GM21825 (cell line): Measurements from ENCODE around the gene LOC128125822.

Source experiments
- ATAC-seq: cut with Tn5 transposase; IDR thresholded peaks from one replicate; pipeline ENCODE4 v1.9.1; 2021; ENCODE audit warnings: mild to moderate bottlenecking, moderate library complexity; ENCODE audit not compliant: unreplicated experiment

LOC128125822 gene

DNA sequence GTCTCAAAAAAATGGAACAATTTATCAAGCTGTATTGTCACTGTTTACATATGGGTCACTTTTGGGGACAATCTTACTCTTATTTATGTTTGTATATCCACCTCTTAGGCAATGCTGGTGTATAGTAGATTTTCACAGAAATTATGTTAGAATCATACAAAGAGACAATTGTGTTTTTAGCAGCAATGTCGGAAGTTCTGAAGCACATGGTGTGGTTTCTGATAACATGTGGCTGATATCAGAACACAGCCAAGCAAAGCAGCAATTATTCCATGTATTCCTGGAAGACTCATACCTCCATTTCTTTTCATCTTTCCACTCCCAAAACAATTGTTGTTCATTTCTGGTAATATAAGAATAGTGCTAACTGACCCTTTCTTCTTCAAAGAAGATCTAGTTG, 17.5 kb upstream of the LOC128125822 start:
- ATAC-seq = no peak

DNA sequence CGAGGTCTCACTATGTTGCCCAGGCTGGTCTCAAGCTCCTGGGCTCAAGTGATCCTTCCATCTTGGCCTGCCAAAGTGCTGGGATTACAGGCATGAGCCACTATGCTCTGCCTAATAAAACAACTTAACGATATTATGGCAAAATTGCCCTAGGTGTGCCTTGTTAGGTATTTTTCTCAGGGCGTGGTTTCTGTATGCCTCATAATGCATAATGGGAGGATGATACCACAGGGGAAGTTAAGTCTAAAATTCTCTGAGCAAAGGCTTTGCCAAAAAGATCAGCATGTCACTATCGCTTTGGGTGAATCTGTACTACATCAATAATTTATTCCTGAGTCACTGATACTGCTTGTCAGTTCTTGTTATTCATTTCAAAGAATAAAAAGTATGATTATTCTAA, 15.9 kb upstream of the LOC128125822 start:
- ATAC-seq = no peak

DNA sequence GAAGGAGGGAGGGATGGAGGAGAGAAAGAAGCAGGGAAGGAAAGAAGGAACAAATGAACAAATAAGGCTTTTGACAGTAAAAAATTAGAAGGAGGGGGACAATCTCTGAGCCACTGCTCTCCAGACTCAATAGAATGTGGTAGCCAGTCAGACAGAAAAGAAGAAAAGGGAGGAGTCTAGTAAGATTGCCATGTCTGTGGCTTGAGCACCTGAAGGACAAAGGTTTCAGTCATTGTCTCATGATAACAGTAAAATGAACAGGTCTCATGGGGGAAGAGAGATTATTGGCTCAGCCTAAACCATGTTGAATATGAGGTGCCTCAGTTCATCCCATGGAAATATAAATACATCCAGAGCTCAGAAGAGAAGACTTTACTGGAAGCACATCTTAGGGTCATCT, 14.0 kb upstream of the LOC128125822 start:
- peak; percentile 57 for ATAC-seq

DNA sequence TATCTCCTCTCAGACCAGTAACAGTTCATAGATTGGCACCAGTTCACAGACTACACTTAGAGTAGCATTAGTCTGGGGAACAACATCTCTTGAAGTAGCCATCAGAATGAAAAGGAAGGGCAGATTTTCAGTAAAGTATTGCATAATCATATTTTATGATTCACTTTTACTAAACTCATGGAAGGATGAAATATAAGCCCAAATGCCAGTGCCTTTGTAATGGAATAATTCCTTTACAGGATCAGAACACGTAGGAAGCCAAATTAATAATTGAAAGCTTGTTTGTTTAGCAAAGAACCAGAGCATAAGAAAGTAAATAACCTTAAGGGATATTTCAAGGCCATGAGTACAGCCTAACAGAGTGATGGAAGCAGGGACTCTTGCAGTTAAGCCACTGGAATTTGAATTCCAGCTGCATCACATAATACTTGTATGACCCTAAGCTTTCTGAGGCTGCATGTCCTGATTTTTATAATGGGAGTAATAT, 11.4 kb upstream of the LOC128125822 start:
- ATAC-seq = no peak

DNA sequence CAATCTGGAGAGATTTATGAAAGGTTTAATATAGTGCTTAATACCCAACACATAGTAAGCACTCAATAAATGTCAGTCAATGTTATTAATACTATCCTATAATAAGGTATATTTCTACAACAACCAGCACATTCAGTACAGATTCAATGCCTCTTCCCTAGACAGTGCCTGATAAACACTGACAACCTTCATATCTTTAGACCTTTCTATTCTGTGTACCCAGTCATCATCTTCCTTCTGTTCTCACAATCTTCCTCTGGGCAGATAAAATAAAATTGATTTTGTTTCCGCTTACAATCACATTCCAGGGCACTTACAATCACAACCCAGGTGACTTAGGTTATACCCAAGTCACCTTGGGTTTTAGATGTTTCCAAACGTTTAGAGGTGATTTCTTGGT, 11.0 kb upstream of the LOC128125822 start:
- no peak for ATAC-seq

DNA sequence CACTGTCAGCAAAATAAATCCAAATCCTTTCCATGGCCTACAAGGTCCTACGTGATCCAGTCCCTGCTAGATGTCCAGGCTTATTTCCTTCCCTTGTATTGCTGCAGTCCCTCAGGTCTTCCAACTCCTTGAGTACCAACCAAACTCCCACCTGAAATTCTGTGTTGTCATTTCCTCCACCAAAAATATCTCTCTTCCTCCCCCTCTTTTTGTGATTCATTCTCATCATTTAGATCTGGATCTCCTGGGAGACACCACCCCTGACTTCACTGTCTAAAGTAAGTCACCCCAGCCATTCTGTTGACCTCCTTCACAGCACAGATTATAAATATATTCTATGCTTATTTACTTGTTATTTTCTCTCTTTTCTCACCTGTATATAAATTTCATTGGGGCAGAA, 9.0 kb upstream of the LOC128125822 start:
- no peak for ATAC-seq

DNA sequence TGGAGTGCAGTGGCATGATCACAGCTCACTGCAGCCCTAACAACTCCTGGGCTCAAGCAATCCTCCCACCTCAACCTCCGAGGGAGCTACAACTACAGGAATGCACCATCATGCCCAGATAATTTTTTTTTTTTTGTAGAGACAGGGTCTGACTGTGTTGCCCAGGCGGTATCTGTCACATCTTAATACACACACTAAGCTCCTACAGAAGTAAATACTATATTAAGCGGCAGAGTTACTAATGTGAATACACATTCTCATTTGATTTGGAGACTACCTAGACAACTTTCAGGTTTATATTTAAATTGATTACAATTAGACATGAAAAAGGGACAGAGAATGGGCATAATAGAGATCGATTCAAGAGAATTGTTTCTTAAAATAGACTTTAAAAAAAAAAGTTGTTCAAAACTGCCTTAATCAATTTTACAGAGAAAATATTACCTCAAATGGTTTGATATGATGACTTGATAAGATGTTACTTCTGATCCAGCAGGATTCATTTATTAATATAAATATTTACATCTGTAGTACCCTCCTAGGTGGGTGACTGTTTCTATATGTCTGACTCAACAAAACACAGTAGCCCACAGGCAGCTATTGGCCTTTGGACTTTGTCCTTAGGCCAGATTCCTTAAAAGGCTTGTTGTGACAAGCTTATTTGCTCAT, 7.1 kb upstream of the LOC128125822 start:
- ATAC-seq = no peak

DNA sequence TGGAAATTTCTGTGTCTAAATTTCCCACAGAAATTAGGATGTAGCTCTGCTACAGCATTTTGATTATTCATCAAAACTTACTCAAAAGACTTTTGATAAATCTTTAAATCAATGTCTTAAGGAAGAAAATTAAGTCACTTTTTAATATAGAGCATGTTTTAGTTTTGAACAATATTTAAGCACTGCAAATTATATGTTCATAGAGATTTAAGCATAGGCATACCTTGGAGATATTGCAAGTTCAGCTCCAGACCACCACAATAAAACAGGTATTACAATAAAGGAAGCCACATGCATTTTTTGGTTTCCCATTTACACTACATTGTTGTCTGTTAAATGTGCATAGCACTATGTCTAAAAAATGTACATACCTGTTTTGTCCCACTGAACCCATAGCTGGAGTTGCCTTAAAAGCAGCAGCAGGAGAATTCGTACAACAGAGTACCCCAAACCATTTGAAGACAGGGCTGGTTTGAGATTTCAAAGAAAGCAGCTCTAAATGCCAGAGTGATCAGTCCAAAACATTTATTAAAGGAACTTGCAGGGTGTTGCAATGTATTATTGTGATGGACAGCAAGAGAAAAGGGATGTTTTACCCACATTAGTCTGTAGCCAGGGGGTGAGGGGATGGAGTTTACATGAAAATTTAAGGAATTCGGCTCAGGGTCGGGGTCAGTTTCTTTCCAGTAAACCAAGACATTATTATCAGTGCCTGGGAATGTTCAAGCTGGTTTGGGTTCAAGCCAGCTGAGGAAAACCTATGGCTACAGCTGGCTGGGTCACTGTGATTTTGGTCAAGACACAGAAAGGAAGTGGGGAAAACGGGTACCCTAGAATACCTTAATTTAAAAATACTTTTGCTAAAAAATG, 6.3 kb upstream of the LOC128125822 start:
- ATAC-seq = no peak

DNA sequence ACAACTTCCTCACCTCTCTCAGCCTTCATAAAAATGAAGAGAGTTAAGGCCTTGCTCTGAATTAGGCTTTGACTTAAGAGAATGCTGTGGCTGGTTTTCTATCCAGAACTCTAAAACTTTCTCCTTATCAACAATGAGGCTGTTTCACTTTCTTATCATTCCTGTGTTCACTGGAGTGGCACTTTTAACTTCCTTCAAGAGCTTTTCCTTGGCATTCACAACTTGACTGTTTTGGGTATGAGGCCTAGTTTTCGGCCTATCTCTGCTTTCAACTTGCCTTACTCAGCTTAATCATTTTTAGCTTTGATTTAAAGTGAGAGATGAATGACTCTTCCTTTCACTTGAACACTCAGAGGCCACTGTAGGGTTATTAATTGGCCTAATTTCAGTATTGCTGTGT, 4.3 kb upstream of the LOC128125822 start:
- ATAC-seq = no peak

DNA sequence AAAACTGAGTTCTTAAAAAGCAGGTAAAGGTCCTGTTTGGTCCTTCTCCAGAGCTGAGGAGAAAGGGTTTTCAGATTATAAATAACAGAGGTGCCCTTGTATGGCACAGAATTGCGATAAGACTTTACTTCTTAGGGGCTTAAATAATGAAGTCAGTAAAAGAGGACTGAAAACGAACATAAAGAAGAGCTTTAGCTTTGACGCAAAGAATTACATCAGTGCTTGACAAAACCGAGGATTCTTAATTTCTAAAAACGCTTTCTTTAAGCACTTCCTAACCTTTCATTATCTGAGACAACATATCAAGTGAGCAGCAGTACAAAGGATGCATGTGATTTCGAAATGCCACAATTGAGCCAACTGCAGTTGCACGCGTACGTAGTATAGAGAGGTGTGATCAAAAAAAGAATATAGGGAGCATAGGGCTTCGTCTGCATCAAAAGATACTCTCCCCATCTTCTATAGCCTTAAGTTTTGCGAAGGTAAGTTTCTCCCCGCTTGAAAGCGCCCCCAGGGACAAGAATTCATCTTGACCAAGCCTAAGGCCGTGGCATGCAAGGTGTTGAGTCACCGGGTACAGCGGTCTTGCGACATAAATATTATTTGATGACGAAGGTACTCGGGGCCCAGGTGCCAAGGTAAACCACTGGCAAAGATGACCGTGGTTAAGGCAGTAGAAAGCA, 778 bp upstream of the LOC128125822 start:
- ATAC-seq = no peak

DNA sequence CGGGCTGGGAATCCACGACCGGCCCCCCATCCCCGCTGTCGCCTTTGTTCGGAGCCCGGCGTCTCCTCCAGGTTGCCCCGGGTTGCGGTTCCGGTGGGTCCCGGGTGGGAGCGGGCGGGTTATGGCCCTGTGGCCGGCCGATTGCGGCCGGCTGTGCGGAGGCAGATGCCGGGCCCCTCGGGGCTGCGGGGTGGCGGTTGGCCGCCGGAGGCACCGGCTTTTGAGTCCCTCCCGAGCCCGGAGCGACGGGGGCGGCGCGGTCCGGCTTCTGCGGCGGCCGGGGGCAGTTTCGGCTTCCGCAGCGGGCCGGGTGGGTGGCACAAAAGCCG, 431 bp downstream of the LOC128125822 start:
- ATAC-seq = no peak

DNA sequence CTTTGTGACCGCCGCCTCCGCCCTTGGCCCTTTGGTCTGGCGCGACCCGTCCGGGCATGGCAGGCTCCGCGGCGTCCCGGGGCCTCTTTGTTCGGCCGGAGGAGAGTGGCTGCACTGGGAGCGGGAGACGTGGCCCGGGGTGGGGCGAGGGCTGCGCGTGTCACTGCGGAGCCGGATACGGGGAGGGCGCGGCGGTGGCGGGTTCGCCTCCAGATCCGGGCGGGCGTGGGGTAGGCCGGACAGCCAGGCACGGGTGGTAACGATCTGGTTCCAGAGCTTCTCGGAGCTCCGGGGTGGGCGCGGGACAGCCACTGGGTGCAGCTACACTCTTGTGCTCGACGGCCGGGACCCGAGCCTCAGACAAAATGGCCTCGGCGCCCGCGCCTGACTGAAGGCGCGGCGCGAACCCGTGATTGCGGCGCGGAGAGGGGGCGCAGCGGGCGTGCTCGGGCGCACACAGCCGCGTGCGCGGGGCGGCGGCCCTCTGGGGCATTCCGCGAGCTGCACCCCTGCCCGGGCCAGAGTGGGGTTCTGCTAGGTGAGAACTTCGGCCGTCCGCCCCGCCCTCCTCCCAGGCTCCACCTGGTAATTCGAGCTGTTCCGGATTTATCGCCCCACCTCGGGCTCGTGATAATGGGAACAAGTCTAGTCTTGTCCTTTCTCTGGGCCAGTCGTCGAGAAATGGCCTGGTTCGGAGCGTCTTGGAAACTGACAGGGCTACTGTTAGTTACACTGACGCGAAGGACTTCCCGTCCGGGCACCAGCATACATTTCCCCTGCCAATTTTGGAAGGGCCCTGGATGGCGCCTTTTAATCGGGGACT, 1.0 kb downstream of the LOC128125822 start:
- peak; percentile 43 for ATAC-seq

DNA sequence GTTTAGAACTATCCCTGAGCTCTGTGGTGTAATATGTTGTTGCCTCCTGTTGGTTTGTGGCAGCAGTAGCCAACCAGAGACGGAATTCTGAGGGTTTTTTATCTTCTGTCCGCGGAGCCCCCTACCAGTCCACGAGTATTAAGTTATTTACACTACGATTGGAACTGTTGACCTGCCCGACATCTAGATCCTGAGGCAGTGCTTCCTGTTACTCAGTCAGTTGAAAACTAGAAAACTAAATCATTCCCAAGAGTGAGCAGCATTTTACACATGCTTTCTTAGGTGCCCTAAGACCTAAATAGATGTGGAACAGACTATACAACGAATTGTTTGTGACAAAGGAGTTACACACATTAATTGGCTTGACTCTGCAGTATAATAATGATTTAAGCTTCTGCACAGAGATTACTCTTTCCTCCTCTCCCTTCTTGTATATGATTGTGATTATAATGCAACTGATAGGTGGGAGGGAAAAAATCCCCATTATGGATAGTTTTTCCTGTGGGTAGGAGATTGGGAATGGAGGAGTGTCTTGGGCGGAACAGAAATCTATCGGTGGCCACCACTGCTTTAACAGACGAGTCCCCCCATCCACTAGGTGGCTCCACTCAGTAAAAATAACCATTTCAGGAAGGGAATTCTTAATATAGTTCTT, 1.7 kb downstream of the LOC128125822 start:
- no peak for ATAC-seq

DNA sequence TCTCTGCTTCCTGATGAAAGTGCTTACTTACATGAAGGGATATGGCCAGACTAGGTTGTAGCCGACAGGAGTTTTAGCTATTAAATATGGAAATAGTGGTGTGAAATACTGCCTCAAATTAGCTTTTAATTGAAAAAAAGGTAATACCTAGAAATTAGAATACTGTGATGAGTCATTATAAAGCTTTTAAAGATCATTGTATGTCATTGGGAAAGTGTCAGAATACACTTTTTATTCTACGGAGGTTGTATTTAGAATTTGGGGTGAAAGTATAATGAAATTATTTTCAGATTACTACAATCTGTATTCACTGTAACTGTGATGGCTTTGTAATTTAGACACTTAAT, 2.2 kb downstream of the LOC128125822 start:
- no peak for ATAC-seq

DNA sequence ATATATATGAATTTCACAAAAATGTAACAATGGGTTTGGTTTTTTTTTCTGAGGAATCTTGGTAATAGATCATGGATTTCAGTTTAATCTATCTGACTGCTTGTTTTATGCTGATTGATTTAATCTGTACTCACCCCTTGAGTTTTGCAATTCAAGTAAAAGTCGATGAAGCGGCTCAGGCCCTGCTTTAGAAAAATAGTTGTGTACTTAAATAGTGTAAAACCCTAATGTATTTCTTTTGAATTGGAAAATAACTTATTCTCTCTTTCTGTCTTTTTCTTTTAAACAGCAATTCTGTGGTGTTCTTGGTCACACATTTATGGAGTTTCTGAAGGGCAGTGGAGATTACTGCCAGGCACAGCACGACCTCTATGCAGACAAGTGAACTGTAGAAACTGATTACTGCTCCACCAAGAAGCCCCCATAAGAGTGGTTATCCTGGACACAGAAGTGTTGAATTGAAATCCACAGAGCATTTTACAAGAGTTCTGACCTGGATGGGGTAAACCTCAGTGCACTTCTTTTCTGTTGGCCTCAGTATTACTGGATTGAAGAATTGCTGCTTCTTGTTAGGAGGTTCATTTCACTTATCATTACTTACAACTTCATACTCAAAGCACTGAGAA, 4.0 kb downstream of the LOC128125822 start:
- no peak for ATAC-seq

DNA sequence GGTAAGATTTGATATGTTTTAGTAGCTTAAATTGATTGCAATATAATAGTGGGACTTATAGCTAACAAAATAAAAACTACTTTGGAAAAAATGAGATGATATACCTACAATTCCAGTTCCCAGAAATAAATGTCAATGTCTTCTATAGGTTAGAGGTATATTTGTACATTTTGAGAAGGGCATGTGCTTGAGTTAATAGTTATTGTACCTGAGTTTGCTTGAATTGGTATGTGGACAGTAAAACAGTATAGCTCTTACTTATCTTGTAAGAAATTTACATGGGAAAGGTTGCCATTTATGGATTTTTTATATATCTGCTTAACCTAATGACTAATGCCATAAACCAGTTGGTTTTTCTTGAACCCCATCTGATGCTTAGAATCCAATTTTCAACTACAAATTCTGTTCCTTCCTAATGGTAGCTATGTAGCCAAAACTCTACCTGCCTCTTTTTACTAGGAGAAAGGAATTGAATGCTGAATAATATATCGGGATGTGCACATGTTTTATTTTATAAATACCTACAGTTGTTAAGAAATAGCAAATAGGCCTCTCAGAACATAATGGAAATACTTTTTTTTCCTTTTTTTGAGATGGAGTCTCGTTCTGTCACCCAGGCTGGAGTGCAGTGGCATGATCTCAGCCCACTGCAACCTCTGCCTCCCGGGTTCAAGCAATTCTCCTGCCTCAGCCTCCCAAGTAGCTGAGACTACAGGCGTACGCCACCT, 4.9 kb downstream of the LOC128125822 start:
- ATAC-seq = no peak

DNA sequence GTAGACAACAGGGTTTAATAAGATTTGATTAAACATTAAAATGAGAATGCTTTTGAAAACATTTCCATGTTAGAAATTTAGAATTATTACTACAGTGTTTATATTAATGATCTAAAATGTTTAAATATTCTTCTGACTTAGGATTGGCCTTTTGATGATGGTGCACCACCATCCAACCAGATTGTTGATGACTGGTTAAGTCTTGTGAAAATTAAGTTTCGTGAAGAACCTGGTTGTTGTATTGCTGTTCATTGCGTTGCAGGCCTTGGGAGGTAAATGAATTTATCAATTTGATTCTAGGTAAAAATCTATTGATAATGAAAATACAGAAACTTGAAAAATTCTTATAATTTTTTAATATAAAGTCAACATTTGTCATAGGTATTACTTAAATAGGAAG, 6.5 kb downstream of the LOC128125822 start:
- ATAC-seq = no peak

DNA sequence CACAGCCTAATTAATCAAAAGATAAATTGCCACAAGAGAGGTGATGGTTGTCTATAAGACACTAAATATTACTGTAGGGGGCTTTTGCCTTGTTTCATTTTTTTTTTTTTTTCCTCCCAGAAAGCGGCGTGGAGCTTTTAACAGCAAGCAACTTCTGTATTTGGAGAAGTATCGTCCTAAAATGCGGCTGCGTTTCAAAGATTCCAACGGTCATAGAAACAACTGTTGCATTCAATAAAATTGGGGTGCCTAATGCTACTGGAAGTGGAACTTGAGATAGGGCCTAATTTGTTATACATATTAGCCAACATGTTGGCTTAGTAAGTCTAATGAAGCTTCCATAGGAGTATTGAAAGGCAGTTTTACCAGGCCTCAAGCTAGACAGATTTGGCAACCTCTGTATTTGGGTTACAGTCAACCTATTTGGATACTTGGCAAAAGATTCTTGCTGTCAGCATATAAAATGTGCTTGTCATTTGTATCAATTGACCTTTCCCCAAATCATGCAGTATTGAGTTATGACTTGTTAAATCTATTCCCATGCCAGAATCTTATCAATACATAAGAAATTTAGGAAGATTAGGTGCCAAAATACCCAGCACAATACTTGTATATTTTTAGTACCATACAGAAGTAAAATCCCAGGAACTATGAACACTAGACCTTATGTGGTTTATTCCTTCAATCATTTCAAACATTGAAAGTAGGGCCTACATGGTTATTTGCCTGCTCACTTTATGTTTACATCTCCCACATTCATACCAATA, 7.8 kb downstream of the LOC128125822 start:
- no peak for ATAC-seq

DNA sequence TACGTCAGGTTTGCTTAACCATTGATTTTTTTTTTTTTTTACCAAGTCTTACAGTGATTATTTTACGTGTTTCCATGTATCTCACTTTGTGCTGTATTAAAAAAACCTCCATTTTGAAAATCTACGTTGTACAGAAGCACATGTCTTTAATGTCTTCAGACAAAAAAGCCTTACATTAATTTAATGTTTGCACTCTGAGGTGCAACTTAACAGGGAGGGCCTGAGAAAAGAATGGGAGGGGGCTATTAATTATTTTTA, 8.4 kb downstream of the LOC128125822 start:
- no peak for ATAC-seq
